Medulla oblongata (tissue), 1 donor: Measurements from ENCODE around the gene ENPP7.
A peak's percentile ranks its signal among the peaks of the same experiment; 100 is the strongest.
"Not testable (repeated sequence)": the region's sequence is repeated elsewhere in the genome, so short reads cannot be mapped to it uniquely, and the experiment has no call there.

Experiments used
- DNase-seq: peaks from one replicate; pipeline ENCODE4 v3.0.0-alpha.2; 2015; ENCODE audit errors: extremely low spot score

Gene ENPP7

GRCh38 chr17:79749156-79749815 is 18.5 kb downstream of the ENPP7 start:
- no peak for DNase-seq

DNA sequence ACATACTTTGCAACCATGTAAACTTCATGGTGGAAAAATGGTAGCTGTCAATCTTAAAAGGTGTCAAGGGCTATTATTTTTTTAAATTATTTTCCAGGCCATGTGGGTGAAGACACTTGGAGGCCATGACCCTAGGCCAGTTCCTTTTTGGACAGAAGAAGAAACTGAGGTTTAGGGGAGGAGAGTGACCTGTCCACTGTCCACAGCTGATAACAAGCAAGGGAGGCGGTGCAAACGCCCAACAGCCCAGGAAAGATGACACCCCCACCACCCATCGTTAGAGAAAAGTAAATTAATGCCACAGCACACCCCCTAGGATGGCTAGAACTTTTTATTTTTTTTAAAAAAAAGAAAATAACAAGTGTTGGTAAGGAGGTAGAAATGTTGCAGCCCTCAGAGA is 19.2 kb downstream of the ENPP7 start:
- no peak for DNase-seq

DNA sequence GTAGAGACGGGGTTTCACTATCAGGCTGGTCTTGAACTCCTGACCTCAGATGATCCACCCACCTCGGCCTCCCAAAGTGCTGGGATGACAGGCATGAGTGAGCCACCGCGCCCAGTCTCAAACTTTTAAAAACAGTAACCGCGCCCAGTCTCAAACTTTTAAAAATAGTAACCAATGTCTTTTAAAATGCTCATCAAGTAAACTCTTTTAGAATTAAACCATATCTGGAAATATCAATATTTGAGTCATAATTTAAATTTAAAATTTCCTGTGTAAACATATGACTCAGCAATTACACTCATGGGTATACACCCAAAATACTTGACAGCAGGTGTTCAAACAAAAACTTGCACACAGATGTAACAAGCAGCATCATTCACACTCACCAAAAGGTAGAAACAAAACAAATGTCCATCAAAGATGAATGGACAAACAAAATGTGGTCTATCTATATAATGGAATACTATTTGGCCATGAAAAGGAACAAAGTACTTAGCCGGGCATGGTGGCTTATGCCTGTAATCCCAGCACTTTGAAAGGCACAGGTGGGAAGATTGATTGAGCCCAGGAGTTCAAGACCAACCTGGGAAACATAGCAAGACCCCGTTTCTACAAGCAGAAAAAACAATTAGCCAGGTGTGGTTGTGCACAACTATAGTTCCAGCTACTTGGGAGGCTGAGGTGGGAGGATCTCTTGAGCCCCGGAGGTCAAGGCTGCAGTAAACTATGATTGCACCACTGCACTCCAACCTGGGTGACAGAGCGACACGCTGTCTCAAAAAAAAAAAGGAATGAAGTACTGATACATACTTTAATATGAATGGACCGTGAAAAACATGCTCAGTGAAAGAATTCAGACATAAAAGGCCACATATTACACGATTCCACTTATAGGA is 20.2 kb downstream of the ENPP7 start:
- DNase-seq = no peak

DNA sequence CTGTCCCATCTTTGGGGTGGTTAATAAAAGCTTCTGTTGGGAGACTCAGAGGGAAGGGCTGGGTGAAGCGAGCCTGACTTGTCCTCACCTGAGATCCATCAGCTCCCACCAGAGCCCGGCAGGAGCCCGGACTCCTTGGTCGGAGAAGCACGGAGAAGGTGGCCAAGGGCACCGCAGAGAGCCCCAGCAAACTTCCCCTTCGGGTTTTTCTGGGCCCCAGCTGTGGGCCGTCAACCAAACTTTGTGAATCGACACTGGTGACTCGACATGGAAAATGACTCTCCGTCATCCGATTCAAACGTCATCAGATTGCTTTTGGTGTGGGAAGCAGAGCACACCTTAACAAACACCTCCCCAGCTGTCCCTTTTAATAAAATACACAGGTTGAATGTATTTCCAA is 21.4 kb downstream of the ENPP7 start:
- no peak for DNase-seq

GRCh38 chr17:79754370-79754769 is 23.6 kb downstream of the ENPP7 start:
- no peak for DNase-seq

DNA sequence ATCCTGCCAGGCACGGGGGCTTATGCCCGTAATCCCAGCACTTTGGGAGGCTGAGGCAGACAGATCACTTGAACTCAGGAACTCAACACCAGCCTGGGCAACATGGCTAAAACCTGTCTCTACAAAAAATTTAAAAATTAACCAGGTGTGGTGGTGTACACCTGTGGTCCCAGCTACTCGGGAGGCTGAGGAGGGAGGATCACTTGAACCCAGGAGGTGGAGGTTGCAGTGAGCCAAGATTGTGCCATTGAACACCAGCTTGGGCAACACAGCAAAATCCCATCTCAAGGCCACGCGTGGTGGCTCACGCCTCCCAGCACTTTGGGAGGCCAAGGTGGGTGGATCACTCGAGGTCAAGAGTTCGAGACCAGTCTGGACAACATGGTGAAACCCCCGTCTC is 24.2 kb downstream of the ENPP7 start:
- DNase-seq = not testable (repeated sequence)

- DNase-seq = no peak
Observed at GRCh38 chr17:79755591-79755990, 24.8 kb downstream of the ENPP7 start.

DNA sequence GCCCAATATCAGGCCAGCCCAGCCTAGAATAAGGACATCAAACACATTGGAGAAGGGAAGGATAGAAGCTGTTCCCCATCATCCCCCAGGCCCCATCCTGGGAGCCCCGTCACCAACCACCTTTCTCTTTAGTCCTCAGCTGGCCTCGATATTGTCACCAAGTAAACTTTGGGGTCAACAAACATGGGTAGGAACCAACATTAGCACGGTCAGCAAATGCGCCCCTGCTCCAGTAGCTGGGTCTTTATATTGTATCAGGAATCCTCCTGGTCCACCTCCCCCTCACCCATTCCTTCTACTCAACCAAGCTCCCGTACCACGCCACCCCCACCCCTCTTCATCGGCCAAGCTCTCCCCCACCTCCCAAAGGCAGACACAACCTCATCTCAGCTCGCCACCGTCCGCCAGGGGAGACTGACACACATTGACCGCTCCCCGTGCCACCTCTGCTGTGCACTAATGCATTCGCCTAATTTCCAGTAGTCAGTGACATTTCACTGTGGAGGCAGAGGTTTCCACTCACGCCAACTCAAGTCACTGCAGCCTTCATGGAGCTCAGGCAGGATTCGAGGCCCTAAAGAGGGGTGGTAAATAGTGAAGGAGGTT is 26.5 kb downstream of the ENPP7 start:
- DNase-seq = no peak

- no peak for DNase-seq
Observed at GRCh38 chr17:79758271-79758670, 27.5 kb downstream of the ENPP7 start.

DNA sequence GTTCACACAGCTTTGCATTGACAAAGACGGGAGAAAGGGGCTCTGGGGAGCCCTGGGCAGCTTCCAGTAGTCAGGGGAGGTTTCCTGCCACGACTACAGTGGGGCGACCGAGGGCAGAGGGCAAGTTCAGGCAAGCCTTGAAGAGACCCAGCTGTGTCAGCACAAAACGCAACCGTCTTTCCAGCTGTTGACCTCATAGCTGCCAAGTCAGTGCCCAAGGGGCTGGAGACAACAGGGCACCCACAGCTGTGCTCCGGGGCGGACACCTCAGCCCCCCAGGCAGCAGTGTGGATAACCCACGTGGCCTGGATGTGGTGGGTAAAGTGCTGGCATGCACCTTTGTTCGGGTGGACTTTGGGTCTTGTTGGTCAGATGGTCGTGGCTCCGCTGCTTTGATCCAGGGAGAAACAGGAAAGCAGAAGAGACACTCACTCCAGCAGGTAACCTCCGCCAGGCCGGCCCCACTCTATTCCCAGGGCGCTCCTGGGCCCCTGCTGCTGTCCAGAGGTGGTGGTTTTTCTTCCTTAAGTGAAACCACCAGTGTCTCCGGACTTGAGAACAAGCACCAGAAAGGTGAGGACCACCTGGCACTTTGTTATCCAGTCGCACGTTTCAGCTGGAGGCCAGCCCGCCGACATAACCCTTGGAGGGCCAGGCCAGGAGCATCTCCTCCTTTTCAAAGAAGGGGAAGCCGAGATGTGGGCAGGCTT is 29.6 kb downstream of the ENPP7 start:
- no peak for DNase-seq

DNA sequence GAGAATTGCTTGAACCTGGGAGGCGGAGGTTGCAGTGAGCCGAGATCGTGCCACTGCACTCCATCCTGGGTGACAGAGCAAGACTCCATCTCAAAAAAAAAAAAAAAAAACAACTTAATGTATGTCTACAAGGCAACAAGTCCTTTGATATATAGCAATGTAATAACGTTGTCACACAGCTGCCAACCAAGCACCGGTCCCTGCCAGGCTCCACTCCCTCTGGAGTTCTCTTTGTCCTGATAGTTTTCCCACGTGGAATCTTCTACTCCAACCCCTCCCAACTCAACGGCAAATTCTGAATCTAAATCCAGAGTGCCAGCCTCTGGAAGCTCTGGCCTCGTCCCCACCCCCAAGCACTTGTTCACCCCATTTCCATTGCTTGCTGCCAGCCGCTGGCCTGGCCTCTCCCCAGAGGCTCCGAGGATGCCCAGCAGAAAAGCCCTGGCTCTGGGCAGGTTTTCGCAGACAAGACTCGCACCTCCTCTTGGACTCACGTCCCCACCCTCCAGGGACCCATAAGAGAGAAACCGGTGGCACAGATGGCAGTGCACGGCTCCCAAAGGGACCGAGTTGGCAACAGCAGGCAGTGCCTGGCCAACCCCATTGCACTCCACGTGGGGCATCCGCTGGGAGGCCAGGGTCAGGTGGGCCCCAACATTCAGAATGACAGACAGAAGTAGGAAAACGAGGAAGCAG is 31.3 kb downstream of the ENPP7 start:
- DNase-seq = no peak

GRCh38 chr17:79765708-79766107 is 35.0 kb downstream of the ENPP7 start:
- DNase-seq = no peak

DNA sequence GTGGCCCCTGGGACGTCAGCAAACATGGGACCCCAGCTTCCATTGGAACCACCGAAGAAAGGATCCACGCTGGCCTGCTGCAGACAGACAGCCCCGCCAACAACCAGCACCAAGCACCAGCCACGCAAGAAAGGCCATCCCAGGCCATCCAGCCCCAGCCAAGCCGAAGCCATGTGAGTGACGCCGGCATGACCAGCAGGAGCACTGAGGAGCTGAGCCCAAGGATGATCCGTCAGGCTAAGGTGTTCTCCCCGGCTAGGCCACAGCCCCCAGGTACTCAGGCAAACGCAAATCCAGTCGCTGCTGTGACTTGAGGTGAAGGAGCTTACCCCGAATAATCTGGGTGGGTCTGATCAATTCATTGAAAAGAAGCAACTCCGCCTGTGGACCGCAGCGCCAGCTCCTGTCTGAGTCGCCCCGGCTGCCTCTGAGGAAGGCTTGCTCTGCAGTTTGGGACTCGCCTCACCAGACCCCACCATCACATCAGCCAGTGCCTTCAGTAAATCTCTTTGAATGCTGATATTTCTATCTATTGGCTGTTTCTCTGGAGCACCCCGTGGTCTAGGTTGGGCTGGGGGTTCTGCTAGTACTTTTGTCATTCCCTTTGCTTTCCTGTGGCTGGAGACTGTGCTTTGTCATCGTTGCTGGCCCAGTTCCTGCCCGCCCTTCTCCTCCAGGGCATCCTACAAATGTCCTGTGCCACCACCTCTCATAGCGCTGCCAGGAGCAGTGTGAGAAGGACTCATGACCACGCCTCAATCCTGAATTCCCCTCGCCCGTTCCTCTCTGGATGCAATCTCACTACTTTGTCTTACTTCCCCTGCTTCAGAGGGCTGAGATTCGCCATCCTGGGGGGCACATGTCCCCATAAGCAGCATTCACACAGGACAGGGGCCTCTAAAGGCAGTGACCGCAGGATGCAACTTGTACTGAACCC is 39.1 kb downstream of the ENPP7 start:
- DNase-seq = no peak

DNA sequence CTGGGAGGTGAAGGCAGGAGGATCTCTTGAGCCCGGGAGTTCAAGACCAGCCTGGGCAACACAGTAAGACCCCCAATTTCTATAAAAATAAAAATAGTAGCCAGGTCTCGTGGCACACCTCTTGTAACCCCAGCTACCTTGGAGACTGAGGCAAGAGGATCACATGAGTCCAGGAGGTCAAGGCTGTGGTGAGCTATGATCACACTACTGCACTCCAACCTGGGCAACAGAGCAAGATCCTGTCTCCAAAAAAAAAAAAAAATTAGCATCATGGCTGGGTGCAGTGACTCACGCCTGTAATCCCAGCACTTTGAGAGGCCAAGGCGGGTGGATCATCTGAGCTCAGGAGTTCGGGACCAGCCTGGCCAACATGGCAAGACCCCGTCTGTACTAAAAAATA is 40.5 kb downstream of the ENPP7 start:
- no peak for DNase-seq

DNA sequence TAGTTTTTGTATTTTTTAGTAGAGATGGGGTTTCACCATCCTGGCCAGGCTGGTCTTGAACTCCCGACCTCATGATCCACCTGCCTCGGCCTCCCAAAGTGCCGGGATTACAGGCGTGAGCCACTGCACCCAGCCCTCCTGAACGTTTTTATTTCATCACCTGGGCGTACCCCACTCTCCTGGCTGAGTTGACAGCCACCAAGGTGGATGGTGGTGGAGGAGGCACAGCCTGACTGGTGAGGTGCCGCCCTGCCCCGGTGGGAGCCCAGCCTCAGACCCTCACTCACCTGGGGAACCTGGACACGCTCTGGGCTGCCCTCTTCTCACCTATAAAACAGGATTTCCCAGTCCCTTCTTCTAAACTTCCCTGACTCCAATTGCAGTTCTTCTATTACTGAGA is 42.0 kb downstream of the ENPP7 start:
- not testable (repeated sequence) for DNase-seq

DNA sequence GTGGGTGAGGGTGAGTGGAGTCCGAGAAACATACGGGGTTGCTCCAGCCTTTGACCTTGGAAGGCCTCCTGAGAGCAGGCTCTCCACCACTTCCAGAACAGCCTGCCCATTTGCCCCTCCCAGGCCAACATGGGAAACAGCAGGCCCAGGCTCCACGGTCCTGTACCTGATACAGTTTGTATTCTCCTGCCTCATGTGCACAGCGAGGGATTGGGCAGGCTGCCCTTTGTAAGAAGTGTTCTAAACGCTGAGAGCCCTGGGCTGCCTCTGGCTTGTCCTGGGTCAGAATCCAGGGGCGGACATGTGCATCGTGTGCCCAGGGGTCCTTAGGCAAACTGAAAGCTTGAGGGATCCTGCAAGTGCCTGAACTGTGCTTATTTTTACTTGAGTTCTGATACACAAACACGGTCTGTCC is 43.8 kb downstream of the ENPP7 start:
- no peak for DNase-seq

- DNase-seq = no peak
Observed at GRCh38 chr17:79775632-79776031, 44.9 kb downstream of the ENPP7 start.

DNA sequence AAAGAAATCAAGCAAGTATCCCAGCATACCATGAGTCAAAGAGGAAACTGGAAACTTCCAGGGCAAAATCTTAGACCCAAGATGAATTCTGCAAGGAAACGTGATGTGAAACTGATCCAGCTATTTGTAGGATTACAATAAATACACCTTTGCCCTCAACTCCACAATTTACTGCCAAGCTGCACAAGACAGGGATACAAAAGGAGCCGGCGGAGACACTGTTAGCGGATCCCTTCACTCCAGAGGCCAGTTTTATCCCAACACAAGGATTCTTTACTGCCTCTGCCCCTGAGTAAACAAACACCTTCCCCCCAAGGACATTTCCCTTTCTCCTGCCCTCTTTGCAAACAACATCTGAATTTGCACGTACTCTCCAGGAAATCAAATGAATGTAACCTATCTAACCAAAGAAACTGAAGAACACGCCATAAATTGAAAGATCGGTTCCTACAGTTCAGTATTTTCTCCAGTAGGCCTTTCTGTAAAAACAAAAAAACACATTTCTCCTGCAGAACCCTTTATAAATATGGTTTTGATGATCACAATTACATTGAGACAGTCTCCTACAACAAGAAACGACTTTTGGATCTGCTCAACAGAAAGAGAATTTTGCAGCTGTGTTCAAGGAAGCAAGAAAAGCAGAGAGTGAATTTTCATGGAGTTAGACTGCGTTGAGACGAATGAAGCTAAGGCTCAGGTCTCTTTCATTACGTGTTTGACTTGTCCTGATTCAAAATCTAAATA is 45.8 kb downstream of the ENPP7 start:
- no peak for DNase-seq

DNA sequence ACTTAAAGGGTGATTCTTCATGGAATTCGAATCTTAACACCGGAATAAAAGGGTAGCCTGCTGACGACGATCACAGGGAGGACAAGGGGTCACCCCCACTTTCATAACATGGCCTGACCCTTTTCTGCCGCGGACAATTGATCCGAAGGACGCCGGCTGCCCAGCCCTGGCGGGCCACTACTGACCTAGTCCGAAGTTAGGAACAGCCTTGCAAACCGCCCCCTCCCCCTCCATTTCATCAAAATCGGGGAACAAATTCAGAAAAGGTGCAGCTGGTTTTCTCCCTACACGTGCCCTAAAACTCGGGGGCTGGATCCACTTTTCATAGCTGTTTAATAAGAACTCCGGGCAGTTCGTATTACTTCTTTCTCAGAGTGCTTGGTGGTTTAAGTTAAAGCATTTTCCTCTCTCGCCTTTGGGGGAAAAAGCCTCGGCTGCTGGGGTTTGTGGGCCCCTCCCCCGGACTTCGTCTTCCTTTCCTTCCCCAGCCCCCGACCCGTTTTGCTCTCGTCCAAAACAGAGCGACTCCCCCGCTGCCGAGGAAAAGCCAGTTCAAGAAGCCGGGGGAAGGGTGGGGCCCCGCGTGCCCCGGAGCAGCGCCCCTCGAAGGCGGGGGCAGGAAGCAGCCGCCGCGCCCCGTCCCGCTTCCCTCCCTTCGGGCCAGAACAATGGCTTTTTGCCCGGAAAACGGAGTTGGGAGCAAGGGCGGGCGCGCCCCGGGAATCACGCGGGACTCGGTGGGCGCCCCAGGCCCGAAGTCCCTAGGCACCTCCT is 46.6 kb downstream of the ENPP7 start:
- peak; percentile 53 for DNase-seq
